K562 (cell line): ENCODE data around the gene DNAH17. TPM values are rescaled to one million over a fixed set of nuclear protein-coding genes. Genes with fewer than 3 reads are reported as not detected.

Source experiments
- ATAC-seq: fragments of 200-7000 bp; cut with Tn5 transposase; 3 replicates; pipeline ENCODE4 v1.9.1; 2020; ENCODE audit warnings: moderate library complexity
- BruUV-seq: library from RNA; stranded (reverse); fragments of 400-500 nt; replicated peaks from 2 replicates; lab custom pipeline; 2021; lab: Mats Ljungman, UMichigan
- CTCF ChIA-PET: fragments of 300-600 bp; formaldehyde crosslinking; extraction: SDS; loops from one replicate; lab custom pipeline; 2021; ENCODE audit warnings: low intra/inter-chr PET ratio; lab: Yijun Ruan, JAX
- POLR2A ChIA-PET: fragments of 300-600, 350-650 bp; sonication (Branson Sonifier 250); formaldehyde crosslinking; extraction: SDS; loops from one replicate; lab custom pipeline; 2021; ENCODE audit warnings: antibody characterized with exemption, inconsistent platforms; lab: Yijun Ruan, JAX
- DNase-seq, 4 experiments: peaks; one replicate each; pipeline versions ENCODE4 v3.0.0 to v3.0.0-alpha.2; 2011 to 2018; ENCODE audit warnings: low spot score in 3 of 4, mixed read lengths in 3 of 4; ENCODE audit errors: extremely low read depth in 1 of 4
- FAIRE-seq: peaks from 2 replicates; lab custom pipeline; 2011; peaks lifted over from hg19 to GRCh38; lab: Jason Lieb, UNC
- H2AFZ ChIP-seq: 2 replicates; pipeline ENCODE4 v1.6.0; 2011; ENCODE audit warnings: low read depth, low read length, control low read depth, inconsistent platforms
- H3K27ac ChIP-seq: fragments of 200-600 bp; 3 replicates; pipeline ENCODE4 v1.8.0; 2011; ENCODE audit warnings: low read depth, mild to moderate bottlenecking, control low read depth, inconsistent platforms, low read length, moderate library complexity, mixed read lengths; ENCODE audit errors: extremely low read depth
- H3K27me3 ChIP-seq, 2 experiments: fragments of 300-600 bp in 1 of 2; 2 replicates in 1 of 2; 3 replicates in 1 of 2; pipeline versions ENCODE4 v1.6.0 to v1.8.0; 2011; ENCODE audit warnings: inconsistent platforms in 2 of 2, low read length in 2 of 2, mild to moderate bottlenecking in 1 of 2, mixed read lengths in 1 of 2, moderate library complexity in 1 of 2; ENCODE audit not compliant: control insufficient read depth in 2 of 2, insufficient read depth in 2 of 2
- H3K36me3 ChIP-seq: fragments of 300-600 bp; 3 replicates; pipeline ENCODE4 v1.8.0; 2011; ENCODE audit warnings: mild to moderate bottlenecking, low read length, inconsistent platforms; ENCODE audit not compliant: control insufficient read depth, insufficient read depth
- H3K4me1 ChIP-seq, 2 experiments: fragments of 200-600 bp in 1 of 2; replicated peaks in 1 of 2; 2 replicates in 1 of 2; 3 replicates in 1 of 2; pipeline versions ENCODE4 v1.5.1 to v1.8.0; 2011; ENCODE audit warnings: inconsistent platforms in 2 of 2, low read length in 2 of 2, mild to moderate bottlenecking in 1 of 2, mixed read lengths in 1 of 2, moderate library complexity in 1 of 2; ENCODE audit not compliant: control insufficient read depth in 2 of 2, insufficient read depth in 2 of 2
- H3K4me2 ChIP-seq: 2 replicates; pipeline ENCODE4 v1.6.1; 2011; ENCODE audit warnings: low read length, control low read depth, inconsistent platforms, mixed read lengths; ENCODE audit not compliant: insufficient read depth
- H3K4me3 ChIP-seq: fragments of 200-600 bp; sonication (generic), shearing (Covaris generic); 2 replicates; pipeline ENCODE4 v1.5.1; 2016; ENCODE audit warnings: control low read depth, inconsistent platforms
- H3K79me2 ChIP-seq: fragments of 200-600 bp; 3 replicates; pipeline ENCODE4 v1.8.0; 2011; ENCODE audit warnings: low read length, inconsistent platforms; ENCODE audit not compliant: control insufficient read depth, insufficient read depth
- H3K9ac ChIP-seq, 2 experiments: 2 replicates each; pipeline versions ENCODE4 v1.6.0 to v1.6.1; 2011; ENCODE audit warnings: low read depth in 2 of 2, low read length in 2 of 2, control low read depth in 1 of 2, inconsistent platforms in 1 of 2, mild to moderate bottlenecking in 1 of 2, mixed read lengths in 1 of 2; ENCODE audit not compliant: insufficient read depth in 1 of 2
- H3K9me1 ChIP-seq: one replicate; pipeline ENCODE4 v1.6.0; 2011; ENCODE audit warnings: inconsistent platforms, mild to moderate bottlenecking, low read length, moderate library complexity; ENCODE audit not compliant: control insufficient read depth, insufficient read depth
- H3K9me3 ChIP-seq: replicated peaks from 2 replicates; pipeline ENCODE4 v1.5.1; 2011; ENCODE audit warnings: low read depth, low read length, inconsistent platforms; ENCODE audit not compliant: control insufficient read depth, insufficient read depth
- H4K20me1 ChIP-seq: replicated peaks from 2 replicates; pipeline ENCODE4 v1.6.1; 2011; ENCODE audit warnings: low read length, inconsistent platforms, mixed read lengths; ENCODE audit not compliant: control insufficient read depth, insufficient read depth
- KAT7 ChIP-seq: sonication (generic); formaldehyde crosslinking; IDR thresholded peaks from 2 replicates; pipeline ENCODE4 v1.8.0; 2022; ENCODE audit warnings: missing genetic modification reagents, mild to moderate bottlenecking, borderline replicate concordance
- PPARD ChIP-seq: fragments of 250-450 bp; sonication (Bioruptor Pico); IDR thresholded peaks from 2 replicates; pipeline ENCODE4 v1.8.0; 2022; ENCODE audit warnings: inconsistent platforms, mild to moderate bottlenecking, moderate library complexity
- WGBS: fragments of 100-300 bp; shearing (Covaris generic); methylation state at CpG from one replicate; pipeline ENCODE4 v1.1.6; 2016; ENCODE audit warnings: low coverage, mixed read lengths; ENCODE audit not compliant: insufficient coverage; ENCODE audit errors: missing lambda C conversion rate; 5-methylcytosine and 5-hydroxymethylcytosine counted together
- in situ Hi-C: fragments of 300-500 bp; cut with MboI; formaldehyde crosslinking; loops from 4 replicates; pipeline ENCODE4 v1.15.0; 2018; ENCODE audit warnings: inconsistent platforms, mixed read lengths
- intact Hi-C: fragments of 100-400 bp; cut with micrococcal nuclease; formaldehyde crosslinking; loops from 2 replicates; pipeline ENCODE4 v1.14.2; 2022
- polyA plus RNA-seq, 8 experiments: library from polyadenylated mRNA; depleted of rRNA in 4 of 8; stranded (reverse) in 5 of 8; unstranded in 3 of 8; fragments of >200 nt; fragmentation: Nextera tagmentation in 2 of 8; fragmentation: Illumina TruSeq in 1 of 8; extraction: Ambion mirVana in 2 of 8; extraction: Trizol in 1 of 8; gene quantifications; 2 replicates each; pipeline versions ENCODE4 v1.2.1 to v1.2.3, GENCODE V29; 2011 to 2014; ENCODE audit warnings: inconsistent platforms in 1 of 8, missing spikeins in 1 of 8
- total RNA-seq, 7 experiments: library from RNA; depleted of rRNA in 6 of 7; stranded (reverse); fragments of >200 nt in 6 of 7; fragmentation: Illumina TruSeq in 2 of 7; extraction: Trizol in 2 of 7; gene quantifications; 2 replicates each; pipeline versions ENCODE4 v1.2.1 to v1.2.3, GENCODE V29; 2011 to 2021; ENCODE audit warnings: low replicate concordance in 1 of 7
- TF ChIP-seq, protein P1 (sequence below): sonication (generic); formaldehyde crosslinking; IDR thresholded peaks from 2 replicates; pipeline ENCODE4 v1.5.0; 2020; ENCODE audit warnings: missing genetic modification reagents

Gene DNAH17
- total and polyA plus RNA-seq, 9 of the 15 experiments (the other 6 are each of a cell fraction or from before 2014, with no cell fraction given): under 0.01 to 0.06 (median 0.03) TPM; not detected in 5

DNA sequence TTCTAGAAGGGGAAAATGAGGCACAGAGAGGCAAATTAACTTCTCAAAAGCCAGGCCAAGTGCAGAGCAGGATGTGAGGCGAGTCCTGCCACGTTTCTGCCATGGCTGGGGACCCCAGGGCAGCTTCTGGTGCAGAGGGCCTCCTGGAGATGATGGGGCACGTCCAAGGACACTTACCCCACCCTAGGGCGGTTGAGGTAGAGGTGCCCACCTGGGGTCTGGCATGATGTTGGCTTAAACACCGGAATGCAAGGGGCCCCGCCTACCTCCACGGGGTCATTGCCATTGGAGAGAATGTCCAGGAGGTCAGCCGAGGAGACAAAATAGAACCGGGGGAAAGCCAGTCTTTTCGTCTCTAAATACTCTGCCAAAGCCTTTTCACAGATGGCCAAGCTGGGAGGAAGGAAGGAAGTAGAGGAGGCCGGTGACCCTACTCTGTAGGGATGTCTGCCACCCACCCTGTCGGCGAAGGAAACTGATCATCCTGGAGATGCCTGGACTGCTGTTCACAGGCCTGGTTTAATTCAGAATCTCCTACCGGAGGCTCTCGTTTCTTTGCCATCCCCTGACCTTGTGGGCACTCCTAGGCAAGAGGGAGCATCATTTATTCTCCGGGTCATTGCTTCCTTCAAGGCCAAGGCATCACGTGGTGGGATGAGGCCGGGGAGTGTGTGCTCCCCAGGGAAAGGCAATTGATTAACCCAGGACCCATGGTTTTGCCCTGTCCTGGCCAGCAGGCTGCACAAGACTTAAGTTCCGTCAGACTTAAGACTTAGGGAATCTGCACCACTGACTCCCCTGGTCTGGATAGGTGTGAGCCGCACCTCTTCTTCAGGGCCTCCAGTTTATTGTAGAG lies 70.5 kb downstream of the DNAH17 start:
- Histone ChIP-seq H3K4me2 (no peak overlapping the region), H3K9me3 (no peaks in the 10 kb centered on the region), H3K36me3 (no peaks in the 10 kb centered on the region), H3K4me3 (no peak overlapping the region), H3K27me3 (peaks cover 58 to 82% of the 10 kb centered on the region in 2 experiments), H3K9me1 (no peaks in the 10 kb centered on the region), H3K4me1 (0 out of 5 replicates have a peak, but pooled peaks cover 0 to 3% of the 10 kb centered on the region in 2 experiments), H3K9ac (no peak overlapping the region), H2AFZ (no peak overlapping the region), H3K27ac (no peak overlapping the region), H3K79me2 (no peaks in the 10 kb centered on the region), H4K20me1 (no peaks in the 10 kb centered on the region; the same call in 1 of the 2 replicates)
- BruUV-seq: no TSS peak
- DNase-seq (no peak), FAIRE-seq (no peak), ATAC-seq (no peak)
- WGBS: 0% methylated on average over 20 of the region's 20 CpGs
- ChIA-PET POLR2A (no interaction called here), CTCF (no interaction called here)
- in situ Hi-C loops (no loop called here), intact Hi-C loops (no loop called here)
- TF ChIP-seq PPARD (CRISPR knock-in tag) (no peak), KAT7 (no peak)
- TF ChIP-seq, protein P1, sequence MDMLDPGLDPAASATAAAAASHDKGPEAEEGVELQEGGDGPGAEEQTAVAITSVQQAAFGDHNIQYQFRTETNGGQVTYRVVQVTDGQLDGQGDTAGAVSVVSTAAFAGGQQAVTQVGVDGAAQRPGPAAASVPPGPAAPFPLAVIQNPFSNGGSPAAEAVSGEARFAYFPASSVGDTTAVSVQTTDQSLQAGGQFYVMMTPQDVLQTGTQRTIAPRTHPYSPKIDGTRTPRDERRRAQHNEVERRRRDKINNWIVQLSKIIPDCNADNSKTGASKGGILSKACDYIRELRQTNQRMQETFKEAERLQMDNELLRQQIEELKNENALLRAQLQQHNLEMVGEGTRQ (CRISPR knock-in tag): 0 out of 2 replicates have a peak, but pooled peaks have one; percentile 5
